Neutrophil (primary cell): Measurements from ENCODE around the gene HAUS5.
A peak's percentile ranks its signal among the peaks of the same experiment; 100 is the strongest.

Experiments
- H3K27ac ChIP-seq: fragments of 200-600 bp; sonication (generic); 2 replicates; pipeline ENCODE4 v1.5.1; 2016; ENCODE audit warnings: mild to moderate bottlenecking, moderate library complexity
- H3K27me3 ChIP-seq: fragments of 200-600 bp; sonication (generic); 2 replicates; pipeline ENCODE4 v1.6.0; 2016; ENCODE audit warnings: mild to moderate bottlenecking
- H3K36me3 ChIP-seq: fragments of 200-600 bp; sonication (generic); 2 replicates; pipeline ENCODE4 v1.5.1; 2017
- H3K4me1 ChIP-seq, 2 experiments: fragments of 200-600 bp in 1 of 2; sonication (generic) in 1 of 2; 1 replicate in 1 of 2; 2 replicates in 1 of 2; pipeline versions ENCODE4 v1.5.1 to v1.6.1; 2013 to 2016; ENCODE audit warnings: low read depth in 1 of 2, low read length in 1 of 2, mild to moderate bottlenecking in 1 of 2, moderate library complexity in 1 of 2; ENCODE audit not compliant: control insufficient read depth in 1 of 2, insufficient read depth in 1 of 2
- H3K4me3 ChIP-seq, 2 experiments: fragments of 200-600 bp in 1 of 2; sonication (generic) in 1 of 2; 1 replicate in 1 of 2; 2 replicates in 1 of 2; pipeline ENCODE4 v1.5.1; 2013 to 2016; ENCODE audit warnings: low read depth in 1 of 2, low read length in 1 of 2, mild to moderate bottlenecking in 1 of 2, moderate library complexity in 1 of 2
- H3K9me3 ChIP-seq: fragments of 200-600 bp; sonication (generic); 2 replicates; pipeline ENCODE4 v1.5.1; 2016
- TF ChIP-seq, protein P1 (sequence below): fragments of 200-600 bp; sonication (generic); IDR thresholded peaks from 2 replicates; pipeline ENCODE4 v1.5.1; 2016; ENCODE audit warnings: antibody characterized with exemption

HAUS5 gene

DNA sequence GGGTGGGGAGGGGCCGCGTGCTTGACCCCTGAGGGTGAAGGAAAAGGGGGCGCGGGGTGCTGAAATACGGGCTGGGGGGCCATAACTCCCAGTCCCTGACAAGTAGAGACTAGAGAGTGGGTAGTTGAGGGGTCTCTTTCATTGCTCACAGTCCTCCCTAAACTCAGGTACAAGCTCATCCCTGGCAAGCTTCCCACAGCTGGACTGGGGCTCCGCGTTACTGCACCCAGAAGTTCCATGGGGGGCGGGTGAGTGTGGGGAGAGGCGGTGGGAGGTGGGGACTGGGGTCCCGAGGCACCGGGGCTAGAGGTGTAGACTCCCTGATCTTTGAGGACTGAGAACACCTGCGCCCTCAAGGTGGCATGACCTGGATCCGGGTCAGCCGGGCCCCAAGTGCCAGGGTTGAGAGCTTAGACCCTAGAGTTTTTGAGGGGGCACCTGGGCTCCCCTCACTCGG, 30.3 kb downstream of the HAUS5 start:
- Histone ChIP-seq H3K4me1 (peaks cover 26 to 39% of the 10 kb centered on the region in 2 experiments), H3K27ac (peak overlapping the region; percentile 79), H3K27me3 (peaks cover 28% of the 10 kb centered on the region), H3K36me3 (peaks cover 7% of the 10 kb centered on the region), H3K4me3 (peak overlapping the region; percentile 80 to 84), H3K9me3 (no peaks in the 10 kb centered on the region)
- TF ChIP-seq, protein P1, sequence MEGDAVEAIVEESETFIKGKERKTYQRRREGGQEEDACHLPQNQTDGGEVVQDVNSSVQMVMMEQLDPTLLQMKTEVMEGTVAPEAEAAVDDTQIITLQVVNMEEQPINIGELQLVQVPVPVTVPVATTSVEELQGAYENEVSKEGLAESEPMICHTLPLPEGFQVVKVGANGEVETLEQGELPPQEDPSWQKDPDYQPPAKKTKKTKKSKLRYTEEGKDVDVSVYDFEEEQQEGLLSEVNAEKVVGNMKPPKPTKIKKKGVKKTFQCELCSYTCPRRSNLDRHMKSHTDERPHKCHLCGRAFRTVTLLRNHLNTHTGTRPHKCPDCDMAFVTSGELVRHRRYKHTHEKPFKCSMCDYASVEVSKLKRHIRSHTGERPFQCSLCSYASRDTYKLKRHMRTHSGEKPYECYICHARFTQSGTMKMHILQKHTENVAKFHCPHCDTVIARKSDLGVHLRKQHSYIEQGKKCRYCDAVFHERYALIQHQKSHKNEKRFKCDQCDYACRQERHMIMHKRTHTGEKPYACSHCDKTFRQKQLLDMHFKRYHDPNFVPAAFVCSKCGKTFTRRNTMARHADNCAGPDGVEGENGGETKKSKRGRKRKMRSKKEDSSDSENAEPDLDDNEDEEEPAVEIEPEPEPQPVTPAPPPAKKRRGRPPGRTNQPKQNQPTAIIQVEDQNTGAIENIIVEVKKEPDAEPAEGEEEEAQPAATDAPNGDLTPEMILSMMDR, result no peak

DNA sequence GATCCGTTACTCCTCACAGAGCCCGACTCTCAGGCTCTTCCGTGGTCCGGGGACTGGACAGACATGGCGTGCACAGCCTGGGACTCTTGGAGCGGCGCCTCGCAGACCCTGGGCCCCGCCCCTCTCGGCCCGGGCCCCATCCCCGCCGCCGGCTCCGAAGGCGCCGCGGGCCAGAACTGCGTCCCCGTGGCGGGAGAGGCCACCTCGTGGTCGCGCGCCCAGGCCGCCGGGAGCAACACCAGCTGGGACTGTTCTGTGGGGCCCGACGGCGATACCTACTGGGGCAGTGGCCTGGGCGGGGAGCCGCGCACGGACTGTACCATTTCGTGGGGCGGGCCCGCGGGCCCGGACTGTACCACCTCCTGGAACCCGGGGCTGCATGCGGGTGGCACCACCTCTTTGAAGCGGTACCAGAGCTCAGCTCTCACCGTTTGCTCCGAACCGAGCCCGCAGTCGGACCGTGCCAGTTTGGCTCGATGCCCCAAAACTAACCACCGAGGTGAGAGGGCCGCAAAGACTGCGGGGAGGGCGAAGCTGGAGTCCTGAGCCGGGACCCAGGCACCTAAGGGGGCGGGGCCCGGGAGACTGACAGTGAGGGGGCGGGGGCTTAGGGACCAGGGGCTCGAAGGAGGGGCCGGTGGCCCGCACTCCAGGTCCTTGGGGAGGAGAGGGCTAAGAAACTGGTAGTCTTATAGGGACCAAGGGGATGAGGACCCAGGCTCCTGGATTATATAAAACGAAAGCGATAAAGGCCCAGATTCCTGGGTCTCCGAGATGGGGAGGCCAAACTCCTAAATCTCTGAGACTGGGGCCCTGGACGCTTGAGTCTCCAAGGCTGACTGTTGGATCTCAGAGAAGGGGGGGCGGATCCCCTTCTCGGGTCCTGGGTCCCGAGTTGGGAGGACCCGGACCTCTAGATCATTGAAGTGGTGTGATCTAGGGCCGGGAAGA, 31.0 kb downstream of the HAUS5 start:
- peaks cover 28% of the 10 kb centered on the region for H3K27me3 ChIP-seq
- peak overlapping the region; percentile 80 to 84 for H3K4me3 ChIP-seq
- peaks cover under 1% of the 10 kb centered on the region for H3K36me3 ChIP-seq
- H3K27ac ChIP-seq, result peak overlapping the region; percentile 79
- TF ChIP-seq, protein P1, result no peak
- peaks cover 30 to 44% of the 10 kb centered on the region in 2 experiments for H3K4me1 ChIP-seq
- H3K9me3 ChIP-seq, result no peaks in the 10 kb centered on the region

DNA sequence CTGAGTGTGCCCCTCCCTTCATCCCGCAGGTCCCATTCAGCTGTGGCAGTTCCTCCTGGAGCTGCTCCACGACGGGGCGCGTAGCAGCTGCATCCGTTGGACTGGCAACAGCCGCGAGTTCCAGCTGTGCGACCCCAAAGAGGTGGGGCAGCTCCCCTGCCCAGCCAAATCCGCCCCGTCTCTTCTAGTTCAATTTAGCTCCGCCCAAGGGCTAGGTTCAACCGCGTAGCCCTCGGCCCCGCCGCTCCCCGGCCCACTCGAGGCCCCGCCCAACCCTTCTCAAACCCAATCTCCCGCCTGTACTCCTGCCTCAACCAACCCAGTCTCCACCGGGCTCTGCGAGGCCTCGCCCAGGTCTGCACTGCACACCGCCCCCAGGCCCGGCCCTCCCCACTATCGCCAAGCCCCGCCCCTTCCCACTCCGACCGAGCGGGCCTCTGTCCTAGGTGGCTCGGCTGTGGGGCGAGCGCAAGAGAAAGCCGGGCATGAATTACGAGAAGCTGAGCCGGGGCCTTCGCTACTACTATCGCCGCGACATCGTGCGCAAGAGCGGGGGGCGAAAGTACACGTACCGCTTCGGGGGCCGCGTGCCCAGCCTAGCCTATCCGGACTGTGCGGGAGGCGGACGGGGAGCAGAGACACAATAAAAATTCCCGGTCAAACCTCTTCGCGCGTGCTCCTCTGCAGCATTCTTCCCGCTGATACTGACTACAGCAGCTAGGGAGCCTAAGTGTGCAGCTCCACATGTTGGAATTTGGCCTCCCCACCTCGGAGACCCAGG, 31.9 kb downstream of the HAUS5 start:
- Histone ChIP-seq H3K4me3 (peak overlapping the region; percentile 80 to 84), H3K27me3 (peaks cover 28% of the 10 kb centered on the region), H3K36me3 (no peaks in the 10 kb centered on the region), H3K27ac (peak overlapping the region; percentile 79), H3K4me1 (peaks cover 38 to 51% of the 10 kb centered on the region in 2 experiments), H3K9me3 (no peaks in the 10 kb centered on the region)
- TF ChIP-seq, protein P1, result peak; percentile 25

DNA sequence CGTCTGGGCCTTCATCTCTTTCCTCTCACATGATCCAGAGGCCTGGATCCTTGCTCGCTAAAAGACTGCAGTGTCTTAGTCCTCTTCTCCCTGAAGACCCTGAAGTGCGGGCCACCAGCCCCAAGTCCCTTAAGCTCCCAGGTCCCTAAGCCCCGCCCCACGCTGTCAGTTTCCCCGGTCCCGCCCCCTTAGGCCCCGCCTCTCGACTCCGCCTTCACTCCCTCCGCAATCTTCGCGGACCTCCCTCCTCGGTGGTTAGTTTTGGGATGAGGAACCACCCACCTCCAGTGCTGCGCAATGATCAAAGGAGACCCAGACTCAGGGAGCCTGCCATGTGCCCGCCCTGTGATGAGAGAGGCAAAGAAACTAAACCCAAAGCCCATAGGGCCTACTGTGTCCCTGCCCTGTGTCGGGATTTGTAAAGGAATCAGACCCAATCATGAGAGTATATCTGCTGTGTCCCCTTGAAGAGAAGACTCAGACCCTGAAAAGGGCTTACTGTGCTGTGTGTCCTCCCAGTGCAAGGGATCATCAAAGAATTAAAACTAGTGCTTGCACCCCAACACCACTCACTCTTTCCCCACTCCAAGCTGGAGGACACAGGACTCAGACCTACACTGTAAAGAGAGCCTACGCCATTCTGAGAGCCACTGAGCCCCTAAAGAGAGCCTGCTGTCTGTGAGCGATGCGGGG, 32.6 kb downstream of the HAUS5 start:
- TF ChIP-seq, protein P1, result no peak

More for the DNA sequence above, 32.6 kb downstream of the HAUS5 start:
- peak overlapping the region; percentile 79 for H3K27ac ChIP-seq
- no peaks in the 10 kb centered on the region for H3K9me3 ChIP-seq
- H3K36me3 ChIP-seq, result no peaks in the 10 kb centered on the region
- peak overlapping the region; percentile 80 to 84 for H3K4me3 ChIP-seq
- H3K4me1 ChIP-seq, result peaks cover 39 to 51% of the 10 kb centered on the region in 2 experiments
- H3K27me3 ChIP-seq, result peaks cover 25% of the 10 kb centered on the region
